GM19395 (cell line): ENCODE data around the gene ADCK1.
"Not testable (repeated sequence)": the region's sequence is repeated elsewhere in the genome, so short reads cannot be mapped to it uniquely, and the experiment has no call there.

Source experiments
- ATAC-seq: cut with Tn5 transposase; IDR thresholded peaks from one replicate; pipeline ENCODE4 v1.9.1; 2021; ENCODE audit warnings: mild to moderate bottlenecking, moderate library complexity; ENCODE audit not compliant: unreplicated experiment

ADCK1 gene

GRCh38 chr14:77926942-77927341 is 127.0 kb downstream of the ADCK1 start:
- no peak for ATAC-seq

- ATAC-seq, result no peak
Observed at GRCh38 chr14:77931441-77931840, 131.5 kb downstream of the ADCK1 start.

- ATAC-seq, result no peak
Observed at GRCh38 chr14:77936138-77936639, 136.3 kb downstream of the ADCK1 start.

GRCh38 chr14:77947372-77947771 is 147.5 kb downstream of the ADCK1 start:
- no peak for ATAC-seq

GRCh38 chr14:77950371-77951063 is 150.6 kb downstream of the ADCK1 start:
- no peak for ATAC-seq

GRCh38 chr14:77955816-77956484 is 156.0 kb downstream of the ADCK1 start:
- ATAC-seq, result no peak

GRCh38 chr14:77959686-77960085 is 159.8 kb downstream of the ADCK1 start:
- not testable (repeated sequence) for ATAC-seq

GRCh38 chr14:77961847-77962580 is 162.1 kb downstream of the ADCK1 start:
- no peak for ATAC-seq

GRCh38 chr14:77962731-77963520 is 163.0 kb downstream of the ADCK1 start:
- ATAC-seq, result no peak

GRCh38 chr14:77964586-77964985 is 164.7 kb downstream of the ADCK1 start:
- ATAC-seq, result no peak

GRCh38 chr14:77965050-77965449 is 165.1 kb downstream of the ADCK1 start:
- ATAC-seq, result no peak

- peak; percentile 85 for ATAC-seq
Observed at GRCh38 chr14:77965919-77966435, 166.1 kb downstream of the ADCK1 start.

- no peak for ATAC-seq
Observed at GRCh38 chr14:77967110-77967509, 167.2 kb downstream of the ADCK1 start.

GRCh38 chr14:77970646-77971045 is 170.7 kb downstream of the ADCK1 start:
- no peak for ATAC-seq

GRCh38 chr14:77973246-77973645 is 173.3 kb downstream of the ADCK1 start:
- ATAC-seq, result no peak

- ATAC-seq, result no peak
Observed at GRCh38 chr14:77976591-77976990, 176.7 kb downstream of the ADCK1 start.

GRCh38 chr14:77979171-77979570 is 179.3 kb downstream of the ADCK1 start:
- ATAC-seq, result no peak

- no peak for ATAC-seq
Observed at GRCh38 chr14:77979666-77980351, 179.9 kb downstream of the ADCK1 start.

- ATAC-seq, result no peak
Observed at GRCh38 chr14:77980475-77981321, 180.8 kb downstream of the ADCK1 start.
